Measurements from ENCODE around the gene SEMA6A.

The SEMA6A gene

DNA sequence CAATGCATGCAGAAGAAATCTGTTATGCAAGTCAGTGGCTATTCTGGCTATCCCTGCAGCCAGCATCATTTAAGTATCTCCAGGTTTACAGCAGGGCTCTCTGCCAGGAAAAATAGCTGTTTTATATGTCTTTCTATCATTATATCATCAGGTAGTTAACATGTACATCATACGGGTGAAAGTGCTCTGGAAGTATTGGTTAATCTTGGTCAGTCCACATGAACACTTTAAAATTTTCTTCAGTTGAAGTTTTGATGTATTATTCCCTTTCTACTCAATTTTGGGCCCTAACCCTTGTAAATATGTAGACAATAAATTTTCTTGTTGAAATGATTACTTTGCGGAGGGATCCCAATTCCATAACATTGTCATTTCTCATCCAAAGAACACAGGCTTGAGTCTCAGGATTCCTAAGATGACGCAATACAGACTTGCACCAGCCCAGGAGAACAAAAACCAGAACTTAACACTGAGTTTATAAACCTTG lies 67.5 kb downstream of the SEMA6A start:
- no peak overlapping the region for H3K27ac Mint-ChIP-seq
- H3K4me1 Mint-ChIP-seq: no peaks in the 10 kb centered on the region
- H3K27me3 Mint-ChIP-seq: no peaks in the 10 kb centered on the region
- H3K4me3 Mint-ChIP-seq: no peak overlapping the region
- ATAC-seq: no peak
- H3K36me3 Mint-ChIP-seq: peaks cover 12% of the 10 kb centered on the region
- H3K9me3 Mint-ChIP-seq: no peaks in the 10 kb centered on the region

DNA sequence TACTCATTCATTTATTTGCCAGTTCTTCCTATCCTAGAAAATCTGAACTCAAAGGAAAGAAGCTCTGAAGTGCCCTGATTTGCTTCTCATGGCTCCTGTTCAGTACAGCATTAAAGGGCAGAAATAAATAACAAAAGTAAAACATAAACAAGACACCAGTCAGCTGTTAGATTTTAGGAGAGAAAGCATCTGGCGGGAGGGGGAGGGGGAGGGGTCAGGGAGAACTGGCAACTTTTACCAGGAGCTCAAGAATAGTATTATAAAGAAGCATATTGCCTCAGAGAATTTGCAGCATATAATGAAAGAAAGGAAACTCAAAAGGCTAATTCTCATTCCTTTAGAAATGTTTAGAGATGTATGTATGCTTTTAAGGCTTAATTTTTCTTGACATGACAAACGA lies 68.1 kb downstream of the SEMA6A start:
- no peak overlapping the region for H3K4me3 Mint-ChIP-seq
- H3K27ac Mint-ChIP-seq: no peak overlapping the region
- ATAC-seq: no peak
- peaks cover 7% of the 10 kb centered on the region for H3K36me3 Mint-ChIP-seq
- no peaks in the 10 kb centered on the region for H3K4me1 Mint-ChIP-seq
- no peaks in the 10 kb centered on the region for H3K9me3 Mint-ChIP-seq
- H3K27me3 Mint-ChIP-seq: no peaks in the 10 kb centered on the region

DNA sequence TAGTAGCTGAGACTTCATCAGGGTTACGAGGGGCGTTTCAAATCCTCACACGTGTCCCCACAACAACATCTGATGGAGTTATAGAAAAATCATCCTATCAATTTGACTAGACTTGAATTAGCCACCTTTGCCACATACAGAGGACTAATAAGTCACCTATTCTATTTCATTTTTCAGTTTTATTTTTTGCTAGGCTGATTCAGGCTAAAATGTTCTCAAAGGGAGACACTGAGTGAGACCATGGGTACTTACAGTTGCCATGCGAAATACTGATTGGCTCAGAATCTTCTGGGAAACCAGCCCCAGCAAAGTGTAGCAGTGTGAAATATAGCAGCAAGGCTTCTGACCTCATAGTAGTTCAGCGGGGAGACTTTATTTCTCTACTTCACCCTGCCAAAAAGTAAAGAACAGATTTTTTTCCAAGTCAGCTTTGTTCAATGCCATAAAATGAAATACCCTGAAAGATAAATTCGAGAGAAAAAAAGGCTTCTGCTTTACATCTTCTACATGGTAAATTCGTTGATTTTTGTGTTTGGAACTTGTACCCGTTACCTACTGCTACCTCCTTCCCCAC lies 69.9 kb downstream of the SEMA6A start:
- no peak overlapping the region for H3K4me3 Mint-ChIP-seq
- H3K27me3 Mint-ChIP-seq: no peaks in the 10 kb centered on the region
- no peaks in the 10 kb centered on the region for H3K4me1 Mint-ChIP-seq
- ATAC-seq: no peak
- H3K36me3 Mint-ChIP-seq: peaks cover 6% of the 10 kb centered on the region
- H3K9me3 Mint-ChIP-seq: no peaks in the 10 kb centered on the region
- no peak overlapping the region for H3K27ac Mint-ChIP-seq

DNA sequence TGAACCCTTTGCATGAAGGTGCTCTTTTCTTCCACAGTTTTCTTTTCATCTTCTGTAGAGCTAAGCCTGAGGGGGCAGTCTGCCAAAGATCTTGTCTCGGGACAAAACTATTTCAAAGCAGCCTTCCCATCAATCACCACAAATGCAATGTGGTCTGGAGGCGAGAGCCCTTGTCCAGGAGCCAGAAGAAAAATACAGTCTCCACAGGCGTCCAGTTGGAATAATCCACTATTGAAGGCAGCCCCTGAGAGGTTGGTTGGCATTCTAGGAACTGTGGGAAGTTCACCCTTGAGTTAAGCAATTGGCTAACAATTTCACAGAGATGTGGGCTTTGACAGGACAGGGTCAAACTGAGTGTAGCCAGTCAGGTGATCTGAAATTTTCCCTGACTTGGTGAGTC lies 72.0 kb downstream of the SEMA6A start:
- Mint-ChIP-seq H3K36me3 (peaks cover 6% of the 10 kb centered on the region), H3K27me3 (no peaks in the 10 kb centered on the region), H3K4me1 (no peaks in the 10 kb centered on the region), H3K27ac (no peak overlapping the region), H3K4me3 (no peak overlapping the region), H3K9me3 (no peaks in the 10 kb centered on the region)
- no peak for ATAC-seq

DNA sequence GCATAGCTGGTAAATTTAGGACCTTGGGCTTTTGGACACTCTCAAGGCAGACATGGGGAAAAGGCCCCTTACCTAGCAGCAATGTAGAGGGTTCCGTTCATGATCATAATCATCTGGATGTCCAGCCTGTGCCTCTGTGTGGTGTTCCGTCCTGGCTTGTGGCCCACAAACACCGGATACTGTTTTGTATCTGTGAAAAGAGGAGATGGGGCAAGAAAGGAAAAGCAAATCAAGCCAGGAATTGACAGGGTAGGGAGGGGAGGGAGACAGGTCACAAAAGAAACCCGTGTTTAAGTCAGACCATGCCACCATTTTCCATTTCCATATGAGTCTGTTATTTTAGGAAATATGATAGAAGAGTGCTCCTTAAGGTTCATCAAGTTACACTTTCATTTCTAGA lies 72.5 kb downstream of the SEMA6A start:
- Mint-ChIP-seq H3K9me3 (no peaks in the 10 kb centered on the region), H3K4me3 (no peak overlapping the region), H3K36me3 (peaks cover 6% of the 10 kb centered on the region), H3K4me1 (no peaks in the 10 kb centered on the region), H3K27me3 (no peaks in the 10 kb centered on the region), H3K27ac (no peak overlapping the region)
- ATAC-seq: no peak

DNA sequence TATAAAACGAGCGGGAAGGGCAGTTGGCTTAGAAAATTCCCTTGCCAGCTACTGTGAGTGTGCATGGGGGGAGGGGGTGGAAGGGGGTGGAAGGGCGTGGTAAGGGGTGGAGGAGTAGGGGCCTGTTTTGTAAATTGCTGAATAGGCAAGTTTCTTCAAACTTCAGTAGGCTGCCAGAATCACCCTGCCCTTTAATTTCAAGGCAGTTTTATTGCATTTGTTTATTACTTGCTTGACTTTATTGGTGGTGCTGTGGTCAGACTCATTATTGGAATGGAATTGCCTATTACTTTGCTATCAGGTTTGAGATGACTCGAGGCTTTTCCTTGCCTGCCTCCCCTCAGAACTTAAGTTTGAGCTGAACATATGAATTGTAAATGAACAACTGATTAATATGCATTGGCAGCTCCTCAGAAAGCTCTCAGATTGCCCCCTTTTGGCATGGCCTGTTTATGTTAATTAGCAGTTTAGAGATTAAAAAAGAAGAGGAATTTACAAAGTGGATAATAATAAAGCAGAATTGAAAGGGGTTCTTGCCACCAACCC lies 76.0 kb downstream of the SEMA6A start:
- Mint-ChIP-seq H3K36me3 (peaks cover 4% of the 10 kb centered on the region), H3K4me1 (peaks cover 12% of the 10 kb centered on the region), H3K4me3 (no peak overlapping the region), H3K27ac (no peak overlapping the region), H3K9me3 (no peaks in the 10 kb centered on the region), H3K27me3 (no peaks in the 10 kb centered on the region)
- no peak for ATAC-seq

DNA sequence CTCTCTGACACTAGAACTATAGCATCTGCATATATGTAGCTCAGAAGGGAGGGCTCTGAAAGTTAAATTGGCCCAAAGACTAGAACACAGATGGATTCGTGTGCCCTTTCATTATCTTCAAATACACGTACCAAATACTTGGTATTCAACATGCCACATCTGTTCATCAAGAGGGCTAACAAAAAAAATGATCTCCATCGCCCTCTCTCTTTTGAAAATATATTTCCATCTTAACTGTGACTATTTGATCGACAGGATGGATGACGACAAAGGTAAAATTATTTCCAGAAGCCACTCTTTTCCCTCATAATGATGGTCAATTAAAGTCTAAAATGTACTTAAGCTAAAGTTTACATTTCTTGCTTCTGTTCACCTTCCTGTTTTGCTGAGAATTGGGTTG lies 77.0 kb downstream of the SEMA6A start:
- no peaks in the 10 kb centered on the region for H3K9me3 Mint-ChIP-seq
- H3K4me1 Mint-ChIP-seq: peaks cover 12% of the 10 kb centered on the region
- H3K27me3 Mint-ChIP-seq: no peaks in the 10 kb centered on the region
- no peak for ATAC-seq
- no peak overlapping the region for H3K27ac Mint-ChIP-seq
- H3K36me3 Mint-ChIP-seq: no peaks in the 10 kb centered on the region
- H3K4me3 Mint-ChIP-seq: no peak overlapping the region

DNA sequence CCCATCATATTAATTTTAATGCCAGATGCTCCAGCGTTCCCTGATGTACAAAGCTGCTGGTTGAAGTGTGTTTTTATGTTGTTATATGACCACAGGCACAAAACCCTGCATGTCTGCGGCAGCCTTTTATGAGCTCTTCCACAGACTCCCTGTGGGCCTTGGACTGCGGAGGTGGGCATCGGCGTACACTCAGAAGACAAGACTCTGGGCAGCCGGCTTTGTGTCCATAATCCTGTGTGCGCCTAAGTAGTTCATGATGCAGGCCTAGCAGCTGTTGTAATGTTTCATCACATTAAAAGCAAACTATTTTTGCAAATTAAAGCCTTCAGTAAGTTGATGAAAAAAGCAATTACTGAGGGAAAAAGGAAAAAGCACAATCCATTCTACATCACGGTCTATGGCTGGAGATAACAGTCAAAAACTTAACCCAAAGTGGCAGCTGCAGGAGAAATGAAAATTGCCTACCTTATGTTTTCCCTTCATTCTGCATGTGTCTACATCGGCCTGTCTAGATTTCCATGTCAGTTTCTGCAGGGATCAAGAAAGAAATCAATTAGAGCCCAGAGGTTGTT lies 78.8 kb downstream of the SEMA6A start:
- peaks cover 17% of the 10 kb centered on the region for H3K4me1 Mint-ChIP-seq
- no peaks in the 10 kb centered on the region for H3K27me3 Mint-ChIP-seq
- no peak overlapping the region for H3K27ac Mint-ChIP-seq
- ATAC-seq: no peak
- no peaks in the 10 kb centered on the region for H3K36me3 Mint-ChIP-seq
- H3K4me3 Mint-ChIP-seq: no peak overlapping the region
- H3K9me3 Mint-ChIP-seq: no peaks in the 10 kb centered on the region

DNA sequence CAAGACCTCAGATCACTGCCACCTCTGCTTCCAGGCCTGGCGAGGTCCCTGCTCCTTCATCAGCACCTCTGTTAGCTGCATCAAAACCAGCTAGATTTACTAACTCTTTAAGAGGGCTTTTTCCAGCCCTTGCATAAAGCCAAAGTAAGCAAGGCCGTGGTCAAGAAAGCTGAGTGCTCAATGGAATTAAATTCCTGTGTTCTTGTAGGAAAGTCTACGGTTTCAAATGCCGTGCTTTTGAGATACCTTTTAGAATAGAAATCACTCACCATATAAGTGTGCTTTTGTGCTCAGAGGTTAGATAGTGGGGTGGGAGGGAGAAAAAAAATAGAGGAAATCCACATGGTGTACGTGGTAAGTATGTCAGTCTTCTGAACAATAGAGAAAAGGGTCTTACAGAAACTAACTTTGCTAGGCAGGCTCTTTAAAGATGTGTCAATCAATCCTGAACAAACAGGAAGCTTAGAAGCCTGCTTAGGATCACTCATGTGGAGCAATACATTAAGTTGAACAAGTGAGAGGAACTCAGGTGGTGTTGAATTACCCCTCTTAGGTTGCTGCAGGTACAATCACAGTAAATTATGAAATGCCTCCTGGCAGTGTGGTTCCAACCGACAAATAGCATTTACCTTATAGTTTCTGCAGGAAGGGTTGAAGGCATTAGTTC lies 79.7 kb downstream of the SEMA6A start:
- H3K9me3 Mint-ChIP-seq: no peaks in the 10 kb centered on the region
- no peak for ATAC-seq
- no peak overlapping the region for H3K27ac Mint-ChIP-seq
- H3K36me3 Mint-ChIP-seq: no peaks in the 10 kb centered on the region
- H3K4me3 Mint-ChIP-seq: no peak overlapping the region
- no peaks in the 10 kb centered on the region for H3K27me3 Mint-ChIP-seq
- peaks cover 19% of the 10 kb centered on the region for H3K4me1 Mint-ChIP-seq

DNA sequence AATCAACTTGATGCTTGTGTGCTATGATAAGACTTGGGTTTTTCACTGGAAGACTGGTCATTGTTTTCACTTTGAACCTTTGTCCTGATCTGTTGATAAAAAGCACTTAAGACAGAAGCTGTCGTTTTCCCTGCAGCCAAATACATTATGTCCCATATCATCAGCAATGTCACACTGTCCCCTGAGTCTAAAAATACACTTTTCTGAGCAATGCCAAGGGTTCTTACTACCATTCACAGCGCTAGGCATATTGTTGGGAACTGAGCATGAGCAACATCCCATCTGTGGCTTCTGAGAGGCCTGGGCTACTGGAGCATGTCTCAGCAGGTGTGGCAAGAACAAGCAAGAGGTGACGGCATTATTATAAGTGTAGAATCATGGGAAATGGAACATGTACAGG lies 81.8 kb downstream of the SEMA6A start:
- H3K4me1 Mint-ChIP-seq: peaks cover 19% of the 10 kb centered on the region
- no peaks in the 10 kb centered on the region for H3K36me3 Mint-ChIP-seq
- no peak overlapping the region for H3K4me3 Mint-ChIP-seq
- no peak overlapping the region for H3K27ac Mint-ChIP-seq
- no peak for ATAC-seq
- H3K27me3 Mint-ChIP-seq: no peaks in the 10 kb centered on the region
- H3K9me3 Mint-ChIP-seq: no peaks in the 10 kb centered on the region

DNA sequence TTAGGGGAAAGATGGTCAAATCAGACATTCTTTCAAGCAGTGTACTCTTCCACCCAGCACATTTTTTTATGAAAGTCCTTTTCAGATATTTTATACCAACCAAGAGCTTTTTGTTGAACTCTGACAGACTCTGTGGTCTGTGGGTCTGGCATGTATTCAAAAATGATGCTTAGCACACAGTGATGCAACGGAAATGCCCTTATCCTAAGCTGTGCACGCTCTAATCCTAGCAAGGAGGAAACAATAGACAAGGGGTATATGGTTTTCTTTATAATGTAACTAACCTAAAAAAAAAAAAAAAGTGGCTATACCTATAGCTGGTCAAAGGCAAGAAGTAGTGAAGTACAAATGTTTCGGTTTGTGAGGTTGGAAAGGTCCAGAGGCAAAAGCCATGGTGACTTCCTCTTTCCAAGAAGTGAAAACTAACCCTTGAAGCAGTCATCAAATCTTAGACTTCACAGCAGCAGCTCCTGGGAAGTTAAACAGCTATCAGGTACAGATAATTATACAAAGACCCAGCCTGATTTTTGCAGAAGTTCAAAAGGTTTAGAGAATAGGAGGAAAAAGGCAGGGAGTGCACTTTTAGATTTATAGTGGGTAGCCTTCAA lies 82.5 kb downstream of the SEMA6A start:
- no peaks in the 10 kb centered on the region for H3K36me3 Mint-ChIP-seq
- H3K27me3 Mint-ChIP-seq: no peaks in the 10 kb centered on the region
- no peak overlapping the region for H3K4me3 Mint-ChIP-seq
- peak; percentile 62 for ATAC-seq
- peaks cover 19% of the 10 kb centered on the region for H3K4me1 Mint-ChIP-seq
- H3K27ac Mint-ChIP-seq: no peak overlapping the region
- no peaks in the 10 kb centered on the region for H3K9me3 Mint-ChIP-seq

DNA sequence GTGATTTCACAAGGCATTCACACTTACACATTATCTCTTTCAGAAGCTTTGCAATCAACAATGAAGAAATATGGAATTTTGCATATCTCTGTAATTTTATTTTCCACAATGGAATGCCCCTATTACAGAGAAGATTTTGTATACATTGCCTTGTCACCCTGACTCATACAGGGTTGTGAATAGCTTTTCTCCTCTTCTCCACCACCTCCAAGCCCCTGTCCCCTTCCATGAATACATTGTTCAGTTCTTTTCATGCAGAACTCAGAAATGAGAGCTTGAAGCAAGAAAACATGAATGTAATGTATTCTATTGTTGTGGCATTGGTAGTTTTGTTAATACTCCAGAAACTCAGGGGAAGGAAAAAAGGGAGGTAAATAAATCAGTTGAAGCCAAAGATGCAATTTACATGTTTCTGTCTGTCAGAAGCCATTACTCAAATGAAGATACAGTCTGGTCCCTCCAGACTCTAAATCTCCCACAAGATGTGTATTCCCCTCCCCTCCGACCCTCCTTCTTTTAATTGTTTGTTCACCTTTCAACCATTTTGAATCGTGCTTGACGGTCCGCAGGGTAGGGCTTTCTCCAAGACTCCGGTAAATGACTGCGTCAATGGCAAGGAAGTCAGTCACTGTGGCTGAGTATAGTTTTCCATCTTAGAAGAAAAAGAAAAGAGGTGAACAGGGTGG lies 86.1 kb downstream of the SEMA6A start:
- H3K9me3 Mint-ChIP-seq: no peaks in the 10 kb centered on the region
- H3K27ac Mint-ChIP-seq: no peak overlapping the region
- H3K4me1 Mint-ChIP-seq: peaks cover 6% of the 10 kb centered on the region
- H3K4me3 Mint-ChIP-seq: no peak overlapping the region
- no peaks in the 10 kb centered on the region for H3K36me3 Mint-ChIP-seq
- ATAC-seq: no peak
- no peaks in the 10 kb centered on the region for H3K27me3 Mint-ChIP-seq

DNA sequence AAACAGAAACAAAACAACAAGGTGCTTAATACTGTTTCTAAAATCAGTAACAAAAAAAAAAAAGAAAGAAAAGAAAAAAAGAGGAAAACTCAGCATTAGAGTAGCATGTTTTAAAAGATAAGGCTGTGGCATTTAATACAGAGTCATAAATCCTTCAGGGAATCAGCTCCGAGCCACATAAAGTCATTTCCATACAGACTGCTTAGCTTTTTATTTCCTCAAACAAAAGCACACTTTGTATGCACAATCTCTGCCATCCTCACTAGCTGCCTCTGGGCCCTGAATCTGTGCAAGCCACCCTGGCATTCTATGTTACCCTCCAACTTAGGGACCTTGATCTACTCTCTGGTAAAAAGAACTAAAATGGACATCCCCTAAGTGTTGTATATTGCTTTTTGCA lies 87.6 kb downstream of the SEMA6A start:
- no peak for ATAC-seq
- Mint-ChIP-seq H3K27ac (no peak overlapping the region), H3K4me1 (peaks cover 6% of the 10 kb centered on the region), H3K4me3 (no peak overlapping the region), H3K9me3 (no peaks in the 10 kb centered on the region), H3K27me3 (no peaks in the 10 kb centered on the region), H3K36me3 (no peaks in the 10 kb centered on the region)

DNA sequence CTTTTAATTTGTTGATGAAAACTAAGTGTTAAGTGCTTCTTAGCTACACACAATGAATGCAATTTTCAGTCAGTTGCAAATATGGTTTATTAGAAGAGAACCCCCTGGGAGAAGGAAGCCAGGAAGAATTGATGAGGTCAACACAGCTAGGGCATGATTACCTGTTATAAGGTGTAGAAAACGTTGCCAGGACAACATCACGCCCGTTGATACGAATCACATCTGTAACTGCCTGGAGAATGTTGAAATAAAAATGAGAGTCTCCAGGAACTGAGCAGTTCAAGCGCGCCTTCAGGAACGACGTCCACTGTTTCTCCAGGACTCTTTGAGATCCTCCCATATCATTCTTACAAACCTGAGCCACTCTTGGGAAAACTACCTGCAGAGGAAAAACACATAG lies 88.0 kb downstream of the SEMA6A start:
- no peaks in the 10 kb centered on the region for H3K36me3 Mint-ChIP-seq
- no peaks in the 10 kb centered on the region for H3K9me3 Mint-ChIP-seq
- no peak for ATAC-seq
- no peaks in the 10 kb centered on the region for H3K27me3 Mint-ChIP-seq
- H3K27ac Mint-ChIP-seq: no peak overlapping the region
- H3K4me1 Mint-ChIP-seq: peaks cover 6% of the 10 kb centered on the region
- no peak overlapping the region for H3K4me3 Mint-ChIP-seq

DNA sequence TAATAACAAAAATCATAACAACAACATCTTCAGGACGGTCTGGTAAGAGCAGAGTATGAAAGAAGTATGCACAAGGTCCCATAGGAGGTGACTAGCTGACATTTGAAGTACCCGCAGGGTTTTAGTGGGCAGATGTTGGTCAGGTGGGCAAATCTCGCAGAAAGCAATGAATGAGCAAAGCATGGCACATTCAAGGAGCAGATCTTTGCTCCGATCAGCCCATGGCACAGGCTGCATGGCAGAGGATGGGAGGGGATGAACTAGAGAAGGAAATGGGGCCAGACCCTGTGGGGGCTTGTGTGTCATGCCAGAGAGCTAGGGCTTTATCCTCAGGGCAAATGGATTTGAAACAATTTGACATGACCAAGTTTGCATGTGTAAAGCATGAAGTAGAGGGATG lies 90.0 kb downstream of the SEMA6A start:
- Mint-ChIP-seq H3K4me3 (no peak overlapping the region), H3K9me3 (no peaks in the 10 kb centered on the region), H3K4me1 (no peaks in the 10 kb centered on the region), H3K27ac (no peak overlapping the region), H3K36me3 (peaks cover 6% of the 10 kb centered on the region), H3K27me3 (no peaks in the 10 kb centered on the region)
- no peak for ATAC-seq

All from stimulated activated memory B cell treated with anti-CD40 and anti-IgM and Interleukin-4, amounts not matched to agents 10 μg/mL and 1 μg/mL and 100 μg/mL, for 72 hours (primary cell).